Heart left ventricle (tissue), 16 donors: ENCODE data around the gene NUDT1. TPM values are rescaled to one million over a fixed set of nuclear protein-coding genes. Genes with fewer than 3 reads are reported as not detected.

ENCODE experiments used
- ATAC-seq, 4 donors: fragments of 200-7000 bp; cut with Tn5 transposase; one replicate each; pipeline ENCODE4 v1.9.1; 2020 to 2022; ENCODE audit warnings: moderate library complexity in 4 of 4, mild to moderate bottlenecking in 3 of 4, moderate number of reproducible peaks in 1 of 4
- DNase-seq, 5 donors: peaks; one replicate each; pipeline ENCODE4 v3.0.0-alpha.2; 2020
- H3K27ac ChIP-seq, 12 donors: fragments of 200-600 bp; sonication (generic) in 4 of 12; one replicate each; pipeline versions ENCODE4 v1.5.0 to v1.8.0; 2016 to 2022; ENCODE audit warnings: mild to moderate bottlenecking in 2 of 12
- H3K27me3 ChIP-seq, 9 donors: fragments of 200-600 bp; sonication (generic) in 2 of 9; one replicate each; pipeline versions ENCODE4 v1.5.1 to v1.8.0; 2016 to 2022; ENCODE audit warnings: mild to moderate bottlenecking in 3 of 9
- H3K36me3 ChIP-seq, 9 donors: fragments of 200-600 bp; sonication (generic) in 2 of 9; one replicate each; pipeline versions ENCODE4 v1.5.0 to v1.8.0; 2018 to 2022; ENCODE audit warnings: mild to moderate bottlenecking in 2 of 9
- H3K4me1 ChIP-seq, 12 donors: fragments of 200-600 bp; sonication (generic) in 4 of 12; one replicate each; pipeline versions ENCODE4 v1.5.0 to v1.8.0; 2016 to 2022; ENCODE audit warnings: mild to moderate bottlenecking in 3 of 12
- H3K4me3 ChIP-seq, 12 donors: fragments of 200-600 bp; sonication (generic) in 4 of 12; one replicate each; pipeline versions ENCODE4 v1.5.0 to v1.8.0; 2017 to 2022; ENCODE audit warnings: mild to moderate bottlenecking in 9 of 12, moderate library complexity in 4 of 12
- H3K9me3 ChIP-seq, 12 donors: fragments of 200-600 bp; sonication (generic) in 4 of 12; one replicate each; pipeline versions ENCODE4 v1.5.0 to v1.8.0; 2016 to 2022; ENCODE audit warnings: mild to moderate bottlenecking in 1 of 12
- POLR2A ChIP-seq, 2 donors: fragments of 450-650 bp; IDR thresholded peaks; one replicate each; pipeline ENCODE4 v1.6.1; 2017; ENCODE audit warnings: antibody characterized with exemption in 2 of 2, mild to moderate bottlenecking in 2 of 2, moderate library complexity in 2 of 2
- WGBS, 4 donors: extraction: QIAGEN DNeasy Blood & Tissue Kit in 2 of 4; methylation state at CpG; one replicate each; pipeline versions ENCODE4 v1.1.5 to v1.1.7; 2013 to 2018; 5-methylcytosine and 5-hydroxymethylcytosine counted together
- intact Hi-C, 10 donors: fragments of 100-400 bp; cut with DNase I; formaldehyde crosslinking; loops; one replicate each; pipeline versions ENCODE4 v1.11.1 to v1.14.2; 2022
- polyA plus RNA-seq, 2 donors: library from polyadenylated mRNA; stranded (reverse); fragments of 200-250 nt; gene quantifications; one replicate each; pipeline ENCODE4 v1.2.3, GENCODE V29; 2013
- total RNA-seq, 9 donors: library from RNA; depleted of rRNA in 2 of 9; stranded (reverse); fragments of >200 nt in 2 of 9; fragmentation: NEBNext Ultra II Directional in 3 of 9; extraction: Animal tissue kit (Norgen Biotek cat#: 25700) in 3 of 9; gene quantifications; one replicate each; pipeline versions ENCODE4 v1.1.0 to v1.2.4, GENCODE V29; 2016 to 2023
- TF ChIP-seq, protein P1 (sequence below), 12 donors: fragments of 200-600 bp; sonication (generic) in 4 of 12; IDR thresholded peaks; one replicate each; pipeline versions ENCODE4 v1.5.0 to v1.8.0; 2018 to 2022; ENCODE audit warnings: antibody characterized with exemption in 12 of 12, mild to moderate bottlenecking in 5 of 12
- donor health status: ischemic (EF 13 %, LVEDD 7.1; RV severe dilation, severe dysfunction).
- donor health status: healthy with polysubstance abuse.
- donor health status: DM: no; HTN: yes; CAD: no.
- donor health status: DM: no; HTN: no; CAD: no.
- donor health status: ischemic (EF 25% LVEDD 6.9; RV normal size, moderate dysfunction).
- donor health status: ischemic (EF 25% LVEDD 5.7; RV mildly dilated, moderate dysfunction).
- donor health status: healthy.
- donor health status: DM: yes; HTN: yes; CAD: no.
- donor health status: ischemic (EF 35%, LVEDD 5.7; RV mildly dilated, moderate dysfunction).
- donor health status: nonischemic (EF 11% LVEDD 7.7; RV severe dilation, severe dysfunction).
- donor health status: DM: yes; HTN: yes; CAD: no.
- donor health status: PGD.
- donor health status: ischemic (EF 29% LVEDD 5.4; RV normal size, mild dysfunction).
- donor health status: nonischemic (EF 23%, LVEDD 6.1; RV moderate dilation, normal function).

NUDT1 gene
- total and polyA plus RNA-seq, 11 donors = 9.8 to 23.7 (median 16.1) TPM

DNA sequence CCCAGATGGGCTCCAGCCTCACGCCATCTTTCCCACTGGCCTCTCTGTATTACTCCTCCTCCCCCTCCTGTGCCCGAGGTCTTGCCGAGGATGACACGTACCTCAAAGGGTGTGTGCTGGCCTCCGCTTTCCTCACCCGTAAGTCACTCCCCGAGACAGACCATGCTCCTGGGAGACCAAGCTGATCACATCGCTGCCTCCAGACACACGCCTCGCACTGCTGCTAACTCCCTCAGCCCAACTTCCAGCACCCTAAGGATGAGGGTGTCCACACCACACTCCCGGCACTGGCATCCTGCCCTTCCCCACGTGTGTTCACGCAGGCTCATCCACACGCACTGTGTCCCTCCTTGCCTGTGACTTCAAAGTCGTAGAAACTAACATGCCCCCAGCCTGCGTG is 33.3 kb upstream of the NUDT1 start:
- TF ChIP-seq POLR2A (IDR thresholded peaks at IDR 0.05) = no peak
- TF ChIP-seq, protein P1, sequence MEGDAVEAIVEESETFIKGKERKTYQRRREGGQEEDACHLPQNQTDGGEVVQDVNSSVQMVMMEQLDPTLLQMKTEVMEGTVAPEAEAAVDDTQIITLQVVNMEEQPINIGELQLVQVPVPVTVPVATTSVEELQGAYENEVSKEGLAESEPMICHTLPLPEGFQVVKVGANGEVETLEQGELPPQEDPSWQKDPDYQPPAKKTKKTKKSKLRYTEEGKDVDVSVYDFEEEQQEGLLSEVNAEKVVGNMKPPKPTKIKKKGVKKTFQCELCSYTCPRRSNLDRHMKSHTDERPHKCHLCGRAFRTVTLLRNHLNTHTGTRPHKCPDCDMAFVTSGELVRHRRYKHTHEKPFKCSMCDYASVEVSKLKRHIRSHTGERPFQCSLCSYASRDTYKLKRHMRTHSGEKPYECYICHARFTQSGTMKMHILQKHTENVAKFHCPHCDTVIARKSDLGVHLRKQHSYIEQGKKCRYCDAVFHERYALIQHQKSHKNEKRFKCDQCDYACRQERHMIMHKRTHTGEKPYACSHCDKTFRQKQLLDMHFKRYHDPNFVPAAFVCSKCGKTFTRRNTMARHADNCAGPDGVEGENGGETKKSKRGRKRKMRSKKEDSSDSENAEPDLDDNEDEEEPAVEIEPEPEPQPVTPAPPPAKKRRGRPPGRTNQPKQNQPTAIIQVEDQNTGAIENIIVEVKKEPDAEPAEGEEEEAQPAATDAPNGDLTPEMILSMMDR (IDR thresholded peaks at IDR 0.05) = no peak
- Histone ChIP-seq H3K4me3 (no peak overlapping the region), H3K27me3 (no peaks in the 10 kb centered on the region), H3K27ac (no peak overlapping the region), H3K9me3 (no peaks in the 10 kb centered on the region), H3K36me3 (peaks cover 0 to 51% (median 24%) of the 10 kb centered on the region in 9 donors), H3K4me1 (peaks cover 0 to 13% (median 4%) of the 10 kb centered on the region in 12 donors)
- ATAC-seq = no peak
- peak in 3 of 5 donors; percentile 14 to 27 (median 21) for DNase-seq
- intact Hi-C loops = loop anchor here (1.0 to 10.0 kb wide), 13 partner anchors 101 to 631 kb away; no protein-coding TSS in a partner anchor
- WGBS, 4 donors = 88 to 96% (median 92%) methylated on average over 16 of the region's 16 CpGs

DNA sequence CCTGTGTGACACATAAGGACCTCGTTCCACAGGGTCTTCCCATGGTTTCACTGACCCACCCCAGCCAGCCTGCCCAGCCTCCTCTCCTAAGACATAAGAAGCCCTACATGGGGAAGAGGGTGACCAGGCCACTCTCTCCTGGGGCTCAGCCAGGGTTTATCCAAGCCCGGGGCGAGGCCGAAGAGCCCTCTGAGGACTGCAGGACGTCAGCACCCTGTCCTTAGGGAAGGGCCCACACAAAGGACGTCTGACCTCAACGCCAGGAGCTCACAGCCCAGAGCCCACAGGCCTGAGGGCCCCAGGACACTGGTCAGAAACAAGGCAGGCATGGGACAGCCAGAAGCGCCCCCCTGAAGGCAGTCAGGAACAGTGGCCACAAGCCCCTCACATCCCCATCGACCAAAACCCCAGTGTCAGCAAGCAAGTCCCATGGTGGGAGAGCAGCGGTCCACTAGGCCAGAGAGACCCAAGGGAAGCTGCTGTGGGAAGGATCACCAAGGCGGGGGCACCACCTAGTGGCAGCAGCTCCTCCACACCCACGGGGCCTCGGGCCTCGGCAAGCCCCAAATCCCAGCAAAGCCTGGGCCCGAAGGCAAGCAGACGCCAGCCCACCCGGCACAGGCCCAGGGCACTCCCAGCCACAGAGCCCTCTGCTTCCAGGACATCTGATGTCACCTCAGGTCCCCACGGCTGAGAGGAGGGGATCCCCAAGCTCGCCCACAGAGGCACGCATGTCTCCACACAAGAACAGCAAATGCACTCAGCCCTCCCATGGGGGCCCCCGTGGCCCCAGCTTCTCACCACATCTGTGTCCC is 32.7 kb upstream of the NUDT1 start:
- Histone ChIP-seq H3K9me3 (no peaks in the 10 kb centered on the region), H3K27me3 (no peaks in the 10 kb centered on the region), H3K27ac (no peak overlapping the region), H3K4me3 (no peak overlapping the region), H3K36me3 (peaks cover 0 to 57% (median 24%) of the 10 kb centered on the region in 9 donors), H3K4me1 (peaks cover 0 to 10% (median 2%) of the 10 kb centered on the region in 12 donors)
- intact Hi-C loops = loop anchor here (1.0 to 10.0 kb wide), 13 partner anchors 102 to 632 kb away; no protein-coding TSS in a partner anchor
- WGBS, 4 donors = 37 to 59% (median 44%) methylated on average over 14 to 21 of the region's 21 CpGs
- TF ChIP-seq, protein P1 (IDR thresholded peaks at IDR 0.05) = peak; percentile 61 to 87 (median 79)
- TF ChIP-seq POLR2A (IDR thresholded peaks at IDR 0.05) = no peak
- DNase-seq (peak; percentile 72 to 82 (median 77)), ATAC-seq (peak; percentile 53 to 72 (median 63))

DNA sequence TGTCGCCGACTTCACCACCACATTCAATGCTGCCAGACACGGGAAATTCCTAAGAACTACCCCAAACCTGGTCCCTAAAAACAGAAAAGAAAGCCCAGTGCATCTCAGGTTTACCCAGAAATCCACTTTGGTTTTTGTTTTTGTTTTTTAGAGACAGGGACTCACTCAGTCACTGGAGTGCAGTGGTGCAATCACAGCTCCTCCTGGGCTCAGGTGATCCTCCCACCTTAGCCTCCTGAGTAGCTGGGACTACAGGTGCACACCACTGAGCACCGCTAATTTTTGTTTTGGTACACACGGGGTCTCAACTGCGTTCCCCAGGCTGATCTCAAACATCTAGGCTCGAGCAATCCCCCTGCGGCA is 32.1 kb upstream of the NUDT1 start:
- WGBS, 4 donors = 84 to 90% (median 89%) methylated on average over 8 of the region's 8 CpGs

More for the DNA sequence above, 32.1 kb upstream of the NUDT1 start:
- H3K4me1 ChIP-seq = peaks cover 0 to 16% (median 7%) of the 10 kb centered on the region in 12 donors
- H3K27me3 ChIP-seq = no peaks in the 10 kb centered on the region
- H3K36me3 ChIP-seq = peaks cover 0 to 63% (median 24%) of the 10 kb centered on the region in 9 donors
- no peak overlapping the region for H3K27ac ChIP-seq
- intact Hi-C loops = loop anchor here (1.0 to 10.0 kb wide), 16 partner anchors 103 to 635 kb away; partner anchors contain the start of gene PSMG3 (in 1 of the 10)
- TF ChIP-seq, protein P1 (IDR thresholded peaks at IDR 0.05) = no peak
- TF ChIP-seq POLR2A (IDR thresholded peaks at IDR 0.05) = no peak
- no peaks in the 10 kb centered on the region for H3K9me3 ChIP-seq
- ATAC-seq (no peak), DNase-seq (no peak)
- H3K4me3 ChIP-seq = no peak overlapping the region
